Measurements from ENCODE around the gene HIVEP3. TPM values are rescaled to one million over a fixed set of nuclear protein-coding genes. Genes with fewer than 3 reads are reported as not detected.

Gene HIVEP3
- polyA plus RNA-seq, 10 donors, result 1.9 to 3.8 (median 2.7) TPM

GRCh38 chr1:41535716-41536115 lies 383.0 kb downstream of the HIVEP3 start:
- no peak for DNase-seq

- DNase-seq, result no peak
These were observed 383.4 kb downstream of the HIVEP3 start for GRCh38 chr1:41535276-41535675.

- no peak for DNase-seq
These were observed 384.3 kb downstream of the HIVEP3 start for GRCh38 chr1:41534181-41535076.

- no peak for DNase-seq
These were observed 385.0 kb downstream of the HIVEP3 start for GRCh38 chr1:41533731-41534080.

- DNase-seq, result no peak
These were observed 385.5 kb downstream of the HIVEP3 start for GRCh38 chr1:41533016-41533730.

GRCh38 chr1:41532206-41532975 lies 386.3 kb downstream of the HIVEP3 start:
- no peak for DNase-seq

- no peak for DNase-seq
These were observed 388.3 kb downstream of the HIVEP3 start for GRCh38 chr1:41530411-41530810.

GRCh38 chr1:41529621-41530395 lies 388.9 kb downstream of the HIVEP3 start:
- DNase-seq, result no peak

GRCh38 chr1:41528726-41529605 lies 389.8 kb downstream of the HIVEP3 start:
- DNase-seq, result no peak

- DNase-seq, result no peak
These were observed 390.6 kb downstream of the HIVEP3 start for GRCh38 chr1:41528106-41528505.

- no peak for DNase-seq
These were observed 391.7 kb downstream of the HIVEP3 start for GRCh38 chr1:41526956-41527561.

GRCh38 chr1:41525891-41526587 lies 392.7 kb downstream of the HIVEP3 start:
- DNase-seq, result no peak

- DNase-seq, result no peak
These were observed 393.7 kb downstream of the HIVEP3 start for GRCh38 chr1:41524676-41525675.

- no peak for DNase-seq
These were observed 394.6 kb downstream of the HIVEP3 start for GRCh38 chr1:41523949-41524675.

GRCh38 chr1:41523071-41523470 lies 395.7 kb downstream of the HIVEP3 start:
- DNase-seq, result no peak

- no peak for DNase-seq
These were observed 397.0 kb downstream of the HIVEP3 start for GRCh38 chr1:41521766-41522165.

All from muscle of back (tissue), 11 donors.